OCI-LY3 (cell line): Measurements from ENCODE around the gene SLC22A12.

Experiments used
- EZH2phosphoT487 ChIP-seq: fragments of 200-600 bp; shearing (Covaris generic); IDR thresholded peaks from 2 replicates; pipeline ENCODE4 v1.6.1; 2018; ENCODE audit warnings: antibody characterized with exemption, mixed run types, low read depth
- TF ChIP-seq, protein P1 (sequence below): fragments of 200-600, 300-600 bp; sonication (generic); IDR thresholded peaks from 2 replicates; pipeline ENCODE4 v1.5.1; 2014; ENCODE audit warnings: antibody characterized with exemption, low read length, low read depth

DNA sequence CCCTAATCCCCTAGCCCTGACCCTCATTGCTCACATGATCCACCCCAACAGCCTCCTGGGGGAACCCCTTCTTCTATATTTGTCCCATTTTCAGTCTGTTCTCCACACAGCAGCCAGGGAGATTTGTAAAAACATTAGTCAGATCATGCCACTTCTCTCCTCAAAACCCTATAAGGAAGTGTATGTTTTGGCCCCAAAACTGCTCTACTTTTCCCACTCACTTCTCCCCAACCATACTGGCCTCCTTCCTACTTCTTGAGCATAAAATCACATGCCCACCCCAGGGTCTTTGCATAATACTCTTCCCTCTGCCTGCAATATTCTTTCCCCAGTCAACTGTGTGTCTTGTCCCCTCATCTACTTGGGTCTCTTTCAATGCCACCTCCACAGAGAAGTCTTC is 4.7 kb upstream of the SLC22A12 start:
- TF ChIP-seq, protein P1, sequence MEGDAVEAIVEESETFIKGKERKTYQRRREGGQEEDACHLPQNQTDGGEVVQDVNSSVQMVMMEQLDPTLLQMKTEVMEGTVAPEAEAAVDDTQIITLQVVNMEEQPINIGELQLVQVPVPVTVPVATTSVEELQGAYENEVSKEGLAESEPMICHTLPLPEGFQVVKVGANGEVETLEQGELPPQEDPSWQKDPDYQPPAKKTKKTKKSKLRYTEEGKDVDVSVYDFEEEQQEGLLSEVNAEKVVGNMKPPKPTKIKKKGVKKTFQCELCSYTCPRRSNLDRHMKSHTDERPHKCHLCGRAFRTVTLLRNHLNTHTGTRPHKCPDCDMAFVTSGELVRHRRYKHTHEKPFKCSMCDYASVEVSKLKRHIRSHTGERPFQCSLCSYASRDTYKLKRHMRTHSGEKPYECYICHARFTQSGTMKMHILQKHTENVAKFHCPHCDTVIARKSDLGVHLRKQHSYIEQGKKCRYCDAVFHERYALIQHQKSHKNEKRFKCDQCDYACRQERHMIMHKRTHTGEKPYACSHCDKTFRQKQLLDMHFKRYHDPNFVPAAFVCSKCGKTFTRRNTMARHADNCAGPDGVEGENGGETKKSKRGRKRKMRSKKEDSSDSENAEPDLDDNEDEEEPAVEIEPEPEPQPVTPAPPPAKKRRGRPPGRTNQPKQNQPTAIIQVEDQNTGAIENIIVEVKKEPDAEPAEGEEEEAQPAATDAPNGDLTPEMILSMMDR: no peak
- no peak for TF ChIP-seq EZH2phosphoT487
